GM18499 (cell line): ENCODE results near the gene MEG3.

Experiments used
- ATAC-seq: cut with Tn5 transposase; IDR thresholded peaks from one replicate; pipeline ENCODE4 v1.9.1; 2021; ENCODE audit warnings: moderate number of reproducible peaks; ENCODE audit not compliant: insufficient read depth, unreplicated experiment

MEG3 gene

DNA sequence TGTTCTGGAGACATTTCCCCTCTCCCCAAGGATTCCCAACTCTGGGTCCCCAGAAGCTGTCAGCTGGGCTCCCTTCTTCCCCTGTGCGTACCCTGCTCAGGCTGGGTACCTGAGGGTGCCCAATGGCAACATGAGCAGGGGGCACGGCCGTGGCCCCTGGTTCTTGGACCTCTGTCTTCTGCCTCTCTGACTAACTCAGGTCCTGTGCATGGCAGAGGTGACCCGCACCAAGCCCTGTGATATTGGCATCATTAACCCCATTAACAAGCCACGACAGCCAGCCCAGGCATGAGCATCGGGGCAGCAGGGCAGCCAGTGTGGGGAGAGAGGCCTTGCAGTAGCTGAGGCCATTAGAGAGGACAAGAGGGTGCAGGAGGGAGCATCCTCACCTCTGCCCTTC, 49.2 kb downstream of the MEG3 start:
- ATAC-seq = no peak

- ATAC-seq = no peak
Measured at GRCh38 chr14:100875861-100876590, 50.1 kb downstream of the MEG3 start.

- ATAC-seq = no peak
Measured at GRCh38 chr14:100878271-100879146, 52.6 kb downstream of the MEG3 start.

- no peak for ATAC-seq
Measured at GRCh38 chr14:100879194-100879593, 53.3 kb downstream of the MEG3 start.

- no peak for ATAC-seq
Measured at GRCh38 chr14:100879782-100880181, 53.9 kb downstream of the MEG3 start.

DNA sequence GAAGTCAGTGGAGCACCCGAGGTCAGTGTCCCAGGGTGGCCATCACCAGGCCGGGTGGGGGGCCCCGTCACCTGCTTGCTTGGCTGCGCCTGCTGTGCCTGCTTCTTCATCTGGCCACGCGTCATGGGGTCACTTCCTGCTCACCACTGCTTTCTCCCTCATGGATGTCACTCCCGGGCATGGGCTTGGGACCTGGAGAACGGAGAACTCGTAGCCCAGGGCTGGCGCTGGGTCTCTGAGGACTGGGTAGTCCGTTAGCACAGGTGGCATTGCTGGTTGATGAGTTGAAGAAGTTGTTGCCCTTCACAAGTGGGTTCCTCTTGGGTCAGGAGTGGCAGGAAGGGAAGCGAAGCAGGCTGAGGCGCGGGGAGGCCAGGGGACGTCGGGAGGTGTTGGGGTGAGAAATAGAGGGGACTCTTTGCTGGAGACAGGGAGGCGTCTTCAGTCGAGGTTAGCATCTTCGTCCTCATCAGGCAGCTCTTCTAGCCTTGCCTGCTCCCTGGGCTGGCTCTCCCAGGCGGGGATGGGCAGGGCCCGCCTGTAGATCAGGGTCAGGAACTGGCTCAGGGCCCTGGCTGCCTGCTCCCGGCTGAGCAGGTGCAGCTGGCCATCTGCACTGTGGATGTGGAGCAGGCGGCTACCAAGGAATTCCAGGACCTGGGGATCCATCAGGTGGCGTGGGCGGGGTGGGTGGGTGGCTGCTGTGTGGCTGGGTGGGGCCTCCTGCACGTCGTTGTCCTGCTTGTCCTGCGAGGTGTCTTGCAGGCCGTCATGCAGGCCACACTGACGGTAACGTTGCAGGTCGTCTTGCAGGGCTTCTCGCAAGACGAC, 54.6 kb downstream of the MEG3 start:
- ATAC-seq = no peak

GRCh38 chr14:100881211-100882025, 55.5 kb downstream of the MEG3 start:
- ATAC-seq = no peak

DNA sequence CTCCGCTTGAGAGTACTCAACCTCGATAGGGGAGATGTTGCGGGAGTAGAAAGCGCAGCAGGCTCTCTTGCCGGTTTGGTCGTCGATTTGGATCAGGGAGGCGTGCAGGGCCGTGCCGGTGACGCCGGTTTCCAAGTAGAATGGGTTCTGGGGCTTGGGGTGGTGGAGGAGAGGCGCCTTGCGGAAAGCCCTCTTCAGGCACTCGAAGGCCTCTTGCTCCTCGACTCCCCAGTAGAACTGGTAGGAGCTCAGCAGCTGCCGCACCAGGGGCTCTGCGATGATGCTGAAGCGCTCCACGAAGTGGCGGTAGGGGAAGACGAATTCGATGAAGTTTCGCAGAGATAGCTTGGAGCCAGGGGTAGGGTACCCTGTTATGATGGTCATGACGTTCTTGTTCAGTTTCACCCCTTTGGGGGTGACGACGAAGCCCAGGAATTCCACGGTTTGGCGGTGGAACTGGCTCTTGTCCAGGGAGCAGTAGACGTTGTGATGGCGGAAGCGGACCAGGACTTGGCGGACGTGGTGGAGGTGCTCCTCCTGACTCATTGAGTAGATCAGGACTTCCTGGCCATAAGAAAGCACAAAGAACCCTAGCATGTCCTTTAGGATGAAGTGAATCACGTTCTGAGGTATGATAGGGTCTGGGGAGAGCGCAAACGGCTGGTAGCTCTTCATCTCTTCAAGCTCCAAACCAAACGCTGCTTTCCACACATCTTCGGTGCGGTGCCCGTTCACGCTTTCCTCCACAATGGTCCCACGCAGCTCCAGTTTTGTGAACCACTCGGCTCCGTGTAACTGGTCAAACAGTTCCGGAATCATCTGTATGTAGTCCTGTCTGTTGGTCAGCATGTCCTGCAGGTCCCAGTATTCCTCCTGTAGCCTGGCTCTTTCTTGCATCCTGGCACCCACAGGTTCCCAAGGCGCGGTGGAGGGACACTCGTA, 56.4 kb downstream of the MEG3 start:
- no peak for ATAC-seq

GRCh38 chr14:100882991-100883788, 57.3 kb downstream of the MEG3 start:
- ATAC-seq = no peak

- no peak for ATAC-seq
Measured at GRCh38 chr14:100883789-100884101, 57.8 kb downstream of the MEG3 start.

GRCh38 chr14:100884456-100884855, 58.5 kb downstream of the MEG3 start:
- ATAC-seq = no peak

DNA sequence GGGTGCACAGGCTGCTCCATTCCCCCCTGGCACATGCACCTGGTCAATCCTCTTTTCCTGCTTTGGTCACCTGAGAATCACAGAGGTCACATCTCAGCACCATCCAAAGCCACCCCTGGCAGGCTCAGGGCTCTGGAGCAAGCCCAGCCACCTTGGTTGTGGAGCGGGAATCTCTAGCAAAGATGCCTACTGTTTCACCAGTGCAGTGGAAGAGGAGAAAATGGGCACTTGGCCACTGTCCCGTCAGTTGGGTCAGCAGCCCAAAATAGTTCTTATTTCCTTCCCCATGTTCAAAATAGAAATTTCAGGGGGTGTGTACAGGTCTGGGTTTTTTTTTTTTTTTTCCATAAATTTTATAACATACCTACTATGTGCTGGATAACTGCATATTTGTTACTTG, 59.3 kb downstream of the MEG3 start:
- no peak for ATAC-seq

GRCh38 chr14:100885617-100886016, 59.7 kb downstream of the MEG3 start:
- no peak for ATAC-seq

DNA sequence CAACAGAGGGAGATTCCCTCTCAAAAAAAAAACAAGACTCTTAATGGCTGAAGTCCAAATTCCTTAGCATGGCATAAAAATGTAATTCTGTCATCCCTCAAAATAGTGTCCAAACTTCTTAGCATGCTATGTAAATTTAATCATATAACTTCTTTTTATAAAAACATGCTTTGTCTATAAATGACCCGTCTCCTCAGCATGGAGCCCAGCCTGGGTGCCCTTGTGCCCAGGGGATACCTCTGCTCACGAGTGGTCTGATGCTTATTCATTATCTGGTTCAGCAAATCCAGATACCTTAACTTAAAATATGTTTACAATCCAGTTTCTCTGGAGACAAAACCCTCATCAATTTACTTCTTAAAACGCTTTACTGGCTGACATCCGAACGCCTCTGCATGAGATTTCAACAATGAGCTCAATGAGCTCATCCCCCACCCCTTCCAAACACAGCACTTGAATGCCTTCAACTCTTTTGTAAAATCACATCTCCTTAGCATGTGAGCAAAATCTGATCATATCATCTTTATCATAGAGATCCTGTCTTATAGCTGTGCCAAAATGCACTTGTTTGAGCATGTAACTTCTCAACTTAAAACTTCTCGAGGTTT, 61.9 kb downstream of the MEG3 start:
- no peak for ATAC-seq

DNA sequence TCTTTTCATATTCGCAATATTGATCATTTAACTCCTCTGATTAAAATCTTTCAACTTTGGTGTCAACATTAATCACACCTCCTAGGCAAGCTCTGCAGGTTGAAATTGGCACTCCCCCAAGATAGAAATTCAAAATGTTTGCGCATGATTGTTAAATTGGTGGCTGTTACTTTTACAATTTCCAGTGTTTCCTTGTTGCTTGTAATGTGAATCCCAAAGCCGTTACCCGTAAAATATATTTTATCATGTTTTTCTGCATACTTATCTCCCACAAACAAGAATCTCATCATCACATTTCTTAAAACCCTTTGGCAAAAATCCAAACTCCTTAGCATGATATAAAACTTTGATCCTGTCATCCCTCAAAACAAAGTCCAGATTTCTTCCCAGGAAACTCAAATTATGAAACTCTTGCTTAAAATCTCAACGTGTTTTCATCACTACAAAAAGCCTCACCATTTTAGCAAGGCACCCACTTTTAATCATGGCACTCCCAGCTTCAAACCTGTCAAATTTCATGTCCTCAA, 62.9 kb downstream of the MEG3 start:
- ATAC-seq = no peak

- ATAC-seq = no peak
Measured at GRCh38 chr14:100889641-100890040, 63.7 kb downstream of the MEG3 start.

GRCh38 chr14:100890061-100890850, 64.3 kb downstream of the MEG3 start:
- ATAC-seq = no peak
